ENCODE data around the gene HLX.

- TF ChIP-seq POLR2A (IDR thresholded peaks at IDR 0.05; ENCODE audit: insufficient read depth in 1 of 2, low read depth in 2 of 2, low read length in 2 of 2), result no peak
- no peak for TF ChIP-seq FOXK2 (IDR thresholded peaks at IDR 0.05)
- TF ChIP-seq KAT7 (CRISPR knock-in tag; IDR thresholded peaks at IDR 0.05; ENCODE audit: borderline replicate concordance), result no peak
- TF ChIP-seq ZNF670 (CRISPR knock-in tag; IDR thresholded peaks at IDR 0.05; ENCODE audit: borderline replicate concordance), result no peak
Measured at GRCh38 chr1:220922951-220923350, 43.7 kb downstream of the HLX start.

All from HepG2 (cell line).